Pons (tissue), 1 donor: ENCODE measurements around the gene MGMT.
A peak's percentile ranks its signal among the peaks of the same experiment; 100 is the strongest.

Source experiments
- DNase-seq: peaks from one replicate; pipeline ENCODE4 v3.0.0-alpha.2; 2016; ENCODE audit warnings: low spot score

The MGMT gene

GRCh38 chr10:129654461-129654860 is 187.4 kb downstream of the MGMT start:
- DNase-seq = no peak

- DNase-seq = no peak
These were observed 188.1 kb downstream of the MGMT start for GRCh38 chr10:129655007-129655678.

GRCh38 chr10:129655679-129656031 is 188.6 kb downstream of the MGMT start:
- no peak for DNase-seq

GRCh38 chr10:129656642-129657041 is 189.6 kb downstream of the MGMT start:
- DNase-seq = no peak

- no peak for DNase-seq
These were observed 190.4 kb downstream of the MGMT start for GRCh38 chr10:129657297-129658017.

- no peak for DNase-seq
These were observed 191.5 kb downstream of the MGMT start for GRCh38 chr10:129658376-129659072.

GRCh38 chr10:129659508-129660268 is 192.6 kb downstream of the MGMT start:
- no peak for DNase-seq

GRCh38 chr10:129660569-129660968 is 193.5 kb downstream of the MGMT start:
- no peak for DNase-seq

GRCh38 chr10:129662426-129662825 is 195.4 kb downstream of the MGMT start:
- no peak for DNase-seq

- no peak for DNase-seq
These were observed 203.1 kb downstream of the MGMT start for GRCh38 chr10:129670124-129670523.

GRCh38 chr10:129673292-129673691 is 206.3 kb downstream of the MGMT start:
- DNase-seq = no peak

GRCh38 chr10:129675027-129675769 is 208.2 kb downstream of the MGMT start:
- DNase-seq = no peak

- DNase-seq = no peak
These were observed 209.0 kb downstream of the MGMT start for GRCh38 chr10:129676014-129676413.

- no peak for DNase-seq
These were observed 210.4 kb downstream of the MGMT start for GRCh38 chr10:129677377-129677927.

- DNase-seq = peak; percentile 4
These were observed 211.1 kb downstream of the MGMT start for GRCh38 chr10:129678186-129678585.

- DNase-seq = no peak
These were observed 212.2 kb downstream of the MGMT start for GRCh38 chr10:129679207-129679606.

GRCh38 chr10:129680661-129681344 is 213.8 kb downstream of the MGMT start:
- DNase-seq = no peak

GRCh38 chr10:129681856-129682255 is 214.8 kb downstream of the MGMT start:
- no peak for DNase-seq

GRCh38 chr10:129683519-129683918 is 216.5 kb downstream of the MGMT start:
- DNase-seq = no peak

- no peak for DNase-seq
These were observed 216.9 kb downstream of the MGMT start for GRCh38 chr10:129683920-129684319.

- no peak for DNase-seq
These were observed 218.2 kb downstream of the MGMT start for GRCh38 chr10:129685271-129685670.
